Activated CD4-positive, alpha-beta T cell treated with anti-CD3 and anti-CD28 coated beads, Interleukin-2, amount 10 ng/mL, durations not matched to agents 7 days and 5 days (primary cell): ENCODE results near the gene COL5A1. TPM values are rescaled to one million over a fixed set of nuclear protein-coding genes. Genes with fewer than 3 reads are reported as not detected.

Experiments used
- CTCF ChIA-PET: fragments of 350-600 bp; sonication (Branson Sonifier 250); formaldehyde crosslinking; loops from one replicate; lab custom pipeline; 2021; ENCODE audit warnings: antibody characterized with exemption; lab: Charles Lee
- POLR2A ChIA-PET: fragments of 350-600 bp; sonication (Branson Sonifier 250); formaldehyde crosslinking; loops from one replicate; lab custom pipeline; 2021; ENCODE audit warnings: antibody characterized with exemption; lab: Charles Lee
- DNase-seq: peaks from one replicate; pipeline ENCODE4 v3.0.0-alpha.2; 2020
- H3K27ac Mint-ChIP-seq: one replicate; pipeline ENCODE4 v1.8.0; 2021; ENCODE audit warnings: mild to moderate bottlenecking, moderate library complexity, mixed read lengths
- H3K27me3 Mint-ChIP-seq: one replicate; pipeline ENCODE4 v1.8.0; 2021; ENCODE audit warnings: mixed read lengths
- H3K36me3 Mint-ChIP-seq: one replicate; pipeline ENCODE4 v1.8.0; 2021; ENCODE audit warnings: low read depth, mixed read lengths
- H3K4me1 Mint-ChIP-seq: one replicate; pipeline ENCODE4 v1.8.0; 2021; ENCODE audit warnings: mixed read lengths
- H3K4me3 Mint-ChIP-seq: one replicate; pipeline ENCODE4 v1.8.0; 2021; ENCODE audit warnings: mild to moderate bottlenecking, moderate library complexity, mixed read lengths
- H3K9me3 Mint-ChIP-seq: one replicate; pipeline ENCODE4 v1.8.0; 2021; ENCODE audit warnings: mixed read lengths
- total RNA-seq, 2 experiments: library from RNA; stranded (reverse); gene quantifications; one replicate each; pipeline ENCODE4 v1.2.3, GENCODE V29; 2021

Gene COL5A1
- total RNA-seq, 2 experiments from 2014 or later, result 0.15 to 0.30 TPM

- Mint-ChIP-seq H3K4me1 (no peaks in the 10 kb centered on the region), H3K27ac (no peak overlapping the region), H3K9me3 (no peaks in the 10 kb centered on the region), H3K27me3 (no peaks in the 10 kb centered on the region), H3K36me3 (no peaks in the 10 kb centered on the region), H3K4me3 (no peak overlapping the region)
- ChIA-PET POLR2A (no interaction called here), CTCF (no interaction called here)
- DNase-seq, result no peak
These were observed 186.4 kb downstream of the COL5A1 start for GRCh38 chr9:134827993-134828392.

DNA sequence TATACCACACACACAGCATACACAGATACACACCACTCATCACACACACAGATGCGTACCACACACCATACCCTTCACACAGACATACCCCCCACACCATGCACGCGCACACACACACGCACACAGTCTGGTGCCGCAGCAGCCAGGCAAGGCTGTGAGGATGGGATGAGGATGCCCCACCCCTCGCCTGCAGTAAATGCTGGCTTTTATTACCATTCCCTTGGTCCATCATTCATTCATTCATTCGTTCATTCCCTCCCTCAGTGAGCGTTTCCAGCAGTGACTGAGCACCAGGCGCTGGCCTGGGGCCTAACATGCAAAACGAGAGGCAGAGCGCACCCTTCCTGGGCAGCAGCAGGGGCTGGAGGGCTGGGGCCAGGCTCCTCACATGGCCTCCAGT, 187.3 kb downstream of the COL5A1 start:
- no peaks in the 10 kb centered on the region for H3K9me3 Mint-ChIP-seq
- CTCF ChIA-PET, result no interaction called here
- no peaks in the 10 kb centered on the region for H3K36me3 Mint-ChIP-seq
- no peak overlapping the region for H3K27ac Mint-ChIP-seq
- H3K4me3 Mint-ChIP-seq, result no peak overlapping the region
- no peaks in the 10 kb centered on the region for H3K4me1 Mint-ChIP-seq
- POLR2A ChIA-PET, result no interaction called here
- DNase-seq, result no peak
- no peaks in the 10 kb centered on the region for H3K27me3 Mint-ChIP-seq

DNA sequence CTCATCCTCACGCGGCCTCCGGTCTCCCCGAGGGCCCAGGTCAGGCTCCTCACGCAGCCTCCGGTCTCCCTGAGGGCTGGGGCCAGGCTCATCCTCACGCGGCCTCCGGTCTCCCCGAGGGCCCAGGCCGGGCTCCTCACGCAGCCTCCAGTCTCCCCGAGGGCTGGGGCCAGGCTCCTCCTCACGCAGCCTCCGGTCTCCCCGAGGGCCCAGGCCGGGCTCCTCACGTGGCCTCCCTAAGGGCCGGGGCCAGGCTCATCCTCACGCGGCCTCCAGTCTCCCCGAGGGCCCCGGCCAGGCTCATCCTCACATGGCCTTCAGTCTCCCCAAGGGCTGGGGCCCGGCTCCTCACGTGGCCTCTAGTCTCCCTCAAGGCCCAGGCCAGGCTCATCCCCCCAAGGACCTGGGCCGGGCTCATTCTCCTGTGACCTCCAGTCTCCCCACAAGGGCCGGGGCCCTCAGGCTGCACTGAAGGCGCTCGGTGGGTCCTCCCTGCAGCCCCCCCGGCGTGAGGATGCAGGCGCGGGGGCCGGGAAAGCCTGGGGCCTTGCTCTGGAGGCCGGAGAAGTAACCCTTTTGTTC, 187.8 kb downstream of the COL5A1 start:
- no peak overlapping the region for H3K27ac Mint-ChIP-seq
- DNase-seq, result no peak
- CTCF ChIA-PET, result no interaction called here
- no peak overlapping the region for H3K4me3 Mint-ChIP-seq
- H3K4me1 Mint-ChIP-seq, result no peaks in the 10 kb centered on the region
- H3K9me3 Mint-ChIP-seq, result no peaks in the 10 kb centered on the region
- no peaks in the 10 kb centered on the region for H3K27me3 Mint-ChIP-seq
- H3K36me3 Mint-ChIP-seq, result no peaks in the 10 kb centered on the region
- POLR2A ChIA-PET, result no interaction called here

DNA sequence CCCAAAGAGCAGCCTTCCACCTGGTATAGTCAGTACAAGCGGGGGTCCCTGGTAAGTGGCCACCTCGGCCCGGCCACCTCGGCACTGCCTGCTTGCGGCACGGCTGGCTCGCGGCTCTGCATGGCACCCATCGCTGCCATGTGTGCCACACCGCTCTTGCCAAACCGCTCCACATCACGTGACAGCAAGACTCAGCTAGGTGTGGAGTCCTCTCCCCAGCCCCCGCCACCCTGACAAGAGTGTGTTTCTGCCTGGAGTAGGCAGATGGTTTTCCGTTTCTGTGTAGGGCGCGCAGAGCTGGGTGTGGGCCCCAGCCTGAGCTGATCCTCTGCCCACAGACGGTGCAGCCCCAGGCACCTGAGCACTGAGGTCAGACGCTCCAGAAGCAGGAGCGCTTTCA, 188.5 kb downstream of the COL5A1 start:
- no peak overlapping the region for H3K27ac Mint-ChIP-seq
- H3K4me3 Mint-ChIP-seq, result no peak overlapping the region
- H3K36me3 Mint-ChIP-seq, result no peaks in the 10 kb centered on the region
- ChIA-PET POLR2A (no interaction called here), CTCF (no interaction called here)
- no peaks in the 10 kb centered on the region for H3K9me3 Mint-ChIP-seq
- no peaks in the 10 kb centered on the region for H3K4me1 Mint-ChIP-seq
- H3K27me3 Mint-ChIP-seq, result no peaks in the 10 kb centered on the region
- no peak for DNase-seq

DNA sequence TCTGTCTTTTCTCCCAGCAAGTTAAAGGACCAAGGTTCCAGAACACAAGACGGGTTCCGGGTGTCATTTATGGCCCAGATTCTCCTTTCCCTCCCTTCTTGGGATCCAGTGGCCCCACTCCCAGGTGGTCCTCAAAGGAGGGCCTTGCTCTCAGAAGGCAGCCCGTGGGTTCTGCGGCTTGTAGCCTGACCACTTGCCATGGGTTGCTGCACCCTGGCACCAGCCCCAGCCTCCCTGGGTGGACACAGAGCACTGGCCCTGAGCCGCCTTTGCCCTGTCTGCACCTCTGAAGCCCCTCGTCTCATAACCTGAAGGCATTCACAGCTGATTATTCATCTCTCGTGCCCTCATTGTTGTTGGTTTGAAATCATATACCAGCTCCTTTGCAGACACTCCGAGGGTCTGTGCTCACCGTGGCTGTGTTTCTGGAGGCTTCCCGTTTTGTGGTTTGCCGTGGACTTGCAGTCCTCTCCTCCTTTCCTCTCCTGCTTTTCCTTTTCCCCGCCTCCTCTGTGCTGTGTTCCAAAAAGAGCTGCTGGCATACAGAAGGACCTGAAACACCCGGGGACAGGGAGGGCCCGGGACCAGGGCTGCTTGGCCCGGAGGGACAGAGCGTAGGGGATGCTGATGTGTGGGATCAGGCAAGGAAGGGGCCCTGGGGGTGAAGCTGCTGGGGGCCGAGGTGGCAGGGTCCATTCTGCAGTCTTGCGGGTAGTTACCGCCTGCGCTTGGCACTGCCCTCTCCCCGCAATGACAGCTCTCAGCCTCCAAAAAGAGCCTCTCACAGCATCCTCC, 189.5 kb downstream of the COL5A1 start:
- H3K4me3 Mint-ChIP-seq, result no peak overlapping the region
- no peak overlapping the region for H3K27ac Mint-ChIP-seq
- no peaks in the 10 kb centered on the region for H3K4me1 Mint-ChIP-seq
- ChIA-PET POLR2A (no interaction called here), CTCF (no interaction called here)
- no peak for DNase-seq
- H3K9me3 Mint-ChIP-seq, result no peaks in the 10 kb centered on the region
- no peaks in the 10 kb centered on the region for H3K36me3 Mint-ChIP-seq
- no peaks in the 10 kb centered on the region for H3K27me3 Mint-ChIP-seq

GRCh38 chr9:134832471-134832870, 190.9 kb downstream of the COL5A1 start:
- Mint-ChIP-seq H3K27ac (no peak overlapping the region), H3K4me3 (no peak overlapping the region), H3K36me3 (no peaks in the 10 kb centered on the region), H3K9me3 (no peaks in the 10 kb centered on the region), H3K4me1 (no peaks in the 10 kb centered on the region), H3K27me3 (no peaks in the 10 kb centered on the region)
- ChIA-PET POLR2A (no interaction called here), CTCF (no interaction called here)
- no peak for DNase-seq

DNA sequence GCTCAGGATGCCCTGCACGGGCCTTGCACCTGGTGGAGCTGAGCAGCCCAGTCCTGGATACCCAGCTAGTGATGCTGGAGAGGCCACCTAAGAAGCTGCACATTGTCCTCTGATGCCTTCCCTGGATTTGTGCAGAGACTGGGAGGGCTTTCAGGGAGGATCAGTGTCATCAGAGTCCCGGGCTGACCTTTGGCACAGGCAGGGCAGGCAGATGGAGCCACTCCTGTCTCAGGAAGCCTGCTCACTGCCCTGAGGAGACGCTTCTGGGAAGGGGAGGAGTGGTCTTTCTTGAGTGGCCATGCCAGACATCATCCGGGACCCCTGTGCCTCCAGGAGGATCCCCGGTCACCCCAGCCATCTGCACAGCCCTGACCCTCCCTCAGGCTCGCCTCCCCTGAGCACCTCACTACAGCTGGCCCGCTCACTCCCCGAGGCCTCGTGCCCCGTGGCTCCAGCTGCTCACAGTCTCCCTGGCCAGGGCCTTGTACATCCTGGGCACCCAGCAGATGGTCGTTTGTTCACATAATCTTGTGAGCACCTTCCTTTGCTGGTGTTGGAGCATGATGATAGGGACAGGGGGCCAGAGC, 191.8 kb downstream of the COL5A1 start:
- POLR2A ChIA-PET, result no interaction called here
- Mint-ChIP-seq H3K36me3 (no peaks in the 10 kb centered on the region), H3K9me3 (no peaks in the 10 kb centered on the region), H3K27ac (no peak overlapping the region), H3K4me1 (no peaks in the 10 kb centered on the region), H3K4me3 (no peak overlapping the region), H3K27me3 (no peaks in the 10 kb centered on the region)
- no peak for DNase-seq
- CTCF ChIA-PET, result no interaction called here

GRCh38 chr9:134834217-134834956, 192.8 kb downstream of the COL5A1 start:
- no peaks in the 10 kb centered on the region for H3K4me1 Mint-ChIP-seq
- ChIA-PET CTCF (no interaction called here), POLR2A (no interaction called here)
- H3K9me3 Mint-ChIP-seq, result no peaks in the 10 kb centered on the region
- no peak overlapping the region for H3K4me3 Mint-ChIP-seq
- no peak for DNase-seq
- no peaks in the 10 kb centered on the region for H3K36me3 Mint-ChIP-seq
- no peaks in the 10 kb centered on the region for H3K27me3 Mint-ChIP-seq
- no peak overlapping the region for H3K27ac Mint-ChIP-seq

DNA sequence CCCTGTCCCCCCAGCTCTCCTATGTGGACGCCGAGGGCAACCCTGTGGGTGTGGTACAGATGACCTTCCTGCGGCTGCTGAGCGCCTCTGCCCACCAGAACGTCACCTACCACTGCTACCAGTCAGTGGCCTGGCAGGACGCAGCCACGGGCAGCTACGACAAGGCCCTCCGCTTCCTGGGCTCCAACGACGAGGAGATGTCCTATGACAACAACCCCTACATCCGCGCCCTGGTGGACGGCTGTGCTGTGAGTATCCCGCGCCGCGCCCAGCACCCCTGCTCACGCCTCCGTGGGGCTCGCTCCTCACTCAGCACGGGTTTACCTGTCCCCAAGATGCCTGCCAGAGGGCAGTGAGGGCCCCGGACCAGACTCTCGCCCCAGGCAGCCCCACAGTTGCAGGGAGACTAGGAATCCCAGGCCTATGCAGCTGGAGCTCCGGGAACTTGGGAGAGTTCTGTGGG, 193.4 kb downstream of the COL5A1 start:
- CTCF ChIA-PET, result no interaction called here
- no peaks in the 10 kb centered on the region for H3K36me3 Mint-ChIP-seq
- H3K4me3 Mint-ChIP-seq, result no peak overlapping the region
- no peak for DNase-seq
- no peaks in the 10 kb centered on the region for H3K27me3 Mint-ChIP-seq
- POLR2A ChIA-PET, result no interaction called here
- no peaks in the 10 kb centered on the region for H3K9me3 Mint-ChIP-seq
- H3K4me1 Mint-ChIP-seq, result no peaks in the 10 kb centered on the region
- H3K27ac Mint-ChIP-seq, result no peak overlapping the region

DNA sequence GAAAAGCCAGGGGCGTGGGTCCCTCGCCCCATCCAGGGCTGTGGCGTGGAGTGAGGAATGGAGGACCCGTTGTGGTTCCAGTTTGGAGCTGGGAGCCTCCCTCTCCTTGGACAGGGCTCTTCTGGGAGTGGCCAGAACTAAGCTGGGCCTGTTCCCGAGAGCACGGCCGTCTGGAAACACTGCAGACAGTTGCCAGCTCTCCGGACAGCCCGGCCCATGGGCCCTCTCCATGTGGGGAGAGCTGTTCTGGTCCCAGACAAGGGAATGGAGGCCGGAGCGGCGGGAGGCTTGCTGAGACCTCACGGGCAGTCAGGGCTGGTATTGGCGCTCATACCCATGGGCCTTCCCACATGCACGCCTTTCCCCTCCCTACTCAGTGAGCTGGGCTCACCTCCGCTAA, 193.8 kb downstream of the COL5A1 start:
- no peaks in the 10 kb centered on the region for H3K27me3 Mint-ChIP-seq
- DNase-seq, result no peak
- H3K36me3 Mint-ChIP-seq, result no peaks in the 10 kb centered on the region
- no peak overlapping the region for H3K27ac Mint-ChIP-seq
- H3K4me1 Mint-ChIP-seq, result no peaks in the 10 kb centered on the region
- CTCF ChIA-PET, result no interaction called here
- no peak overlapping the region for H3K4me3 Mint-ChIP-seq
- POLR2A ChIA-PET, result no interaction called here
- no peaks in the 10 kb centered on the region for H3K9me3 Mint-ChIP-seq

DNA sequence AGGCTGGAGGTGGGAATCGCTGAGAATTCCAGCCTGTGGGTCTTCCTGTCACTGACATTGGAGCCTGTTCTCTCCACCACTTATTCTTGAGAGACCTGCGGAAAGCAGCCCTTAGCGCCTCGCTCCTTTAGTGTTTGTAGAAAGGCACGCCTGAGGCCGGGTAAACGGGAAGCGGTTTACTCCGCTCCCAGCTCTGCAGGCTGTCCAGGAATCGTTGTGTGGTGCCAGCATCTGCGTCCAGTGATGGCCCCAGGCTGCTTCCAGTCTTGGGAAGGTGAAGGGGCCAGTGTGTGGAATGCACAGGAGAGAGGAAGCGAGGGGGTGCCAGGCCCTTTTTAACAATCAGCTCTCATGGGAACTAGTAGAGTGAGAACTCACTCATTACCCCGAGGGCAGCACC, 194.4 kb downstream of the COL5A1 start:
- Mint-ChIP-seq H3K9me3 (no peaks in the 10 kb centered on the region), H3K27me3 (no peaks in the 10 kb centered on the region), H3K4me3 (no peak overlapping the region), H3K36me3 (no peaks in the 10 kb centered on the region), H3K4me1 (no peaks in the 10 kb centered on the region), H3K27ac (no peak overlapping the region)
- POLR2A ChIA-PET, result no interaction called here
- DNase-seq, result no peak
- CTCF ChIA-PET, result no interaction called here

GRCh38 chr9:134836406-134836970, 194.9 kb downstream of the COL5A1 start:
- no peaks in the 10 kb centered on the region for H3K9me3 Mint-ChIP-seq
- no peaks in the 10 kb centered on the region for H3K36me3 Mint-ChIP-seq
- CTCF ChIA-PET, result no interaction called here
- no peak overlapping the region for H3K27ac Mint-ChIP-seq
- DNase-seq, result no peak
- H3K4me1 Mint-ChIP-seq, result no peaks in the 10 kb centered on the region
- H3K4me3 Mint-ChIP-seq, result no peak overlapping the region
- no peaks in the 10 kb centered on the region for H3K27me3 Mint-ChIP-seq
- POLR2A ChIA-PET, result no interaction called here

DNA sequence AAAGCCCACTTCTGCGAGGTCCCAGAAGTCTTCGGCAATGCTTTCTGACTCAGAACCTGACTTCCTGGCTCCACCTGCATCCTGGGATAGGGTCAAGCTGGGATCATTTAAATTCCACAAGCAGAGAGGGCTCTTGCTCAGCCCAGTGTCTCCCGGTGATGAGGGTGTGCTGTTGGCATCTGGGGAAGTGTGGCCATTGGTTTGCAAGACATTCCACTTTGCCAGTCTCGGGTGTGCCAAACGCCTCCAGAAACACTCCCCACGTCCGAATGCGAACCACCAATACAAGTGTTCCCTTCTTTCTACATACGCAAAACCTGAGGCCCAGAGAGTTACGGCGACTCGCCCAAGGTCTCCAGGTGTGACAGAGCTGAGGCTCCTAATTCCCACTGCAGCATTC, 195.9 kb downstream of the COL5A1 start:
- no peaks in the 10 kb centered on the region for H3K9me3 Mint-ChIP-seq
- ChIA-PET POLR2A (no interaction called here), CTCF (no interaction called here)
- H3K4me1 Mint-ChIP-seq, result no peaks in the 10 kb centered on the region
- H3K36me3 Mint-ChIP-seq, result no peaks in the 10 kb centered on the region
- H3K4me3 Mint-ChIP-seq, result no peak overlapping the region
- no peaks in the 10 kb centered on the region for H3K27me3 Mint-ChIP-seq
- DNase-seq, result no peak
- no peak overlapping the region for H3K27ac Mint-ChIP-seq
